Activated CD4-positive, alpha-beta memory T cell treated with anti-CD3 and anti-CD28 coated beads, Interleukin-2, amount 10 ng/mL, durations not matched to agents 7 days and 5 days (primary cell): ENCODE results near the gene JCHAIN. TPM values are rescaled to one million over a fixed set of nuclear protein-coding genes. Genes with fewer than 3 reads are reported as not detected.

ENCODE experiments used
- CTCF ChIA-PET: fragments of 350-600 bp; sonication (Branson Sonifier 250); formaldehyde crosslinking; loops from one replicate; lab custom pipeline; 2021; ENCODE audit warnings: antibody characterized with exemption, inconsistent platforms; lab: Charles Lee
- POLR2A ChIA-PET: fragments of 350-600 bp; sonication (Branson Sonifier 250); formaldehyde crosslinking; loops from one replicate; lab custom pipeline; 2021; ENCODE audit warnings: antibody characterized with exemption; lab: Charles Lee
- DNase-seq: peaks from one replicate; pipeline ENCODE4 v3.0.0-alpha.2; 2020
- H3K27ac Mint-ChIP-seq: one replicate; pipeline ENCODE4 v1.8.0; 2021; ENCODE audit warnings: mild to moderate bottlenecking, mixed read lengths
- H3K27me3 Mint-ChIP-seq: one replicate; pipeline ENCODE4 v1.8.0; 2021; ENCODE audit warnings: mixed read lengths
- H3K36me3 Mint-ChIP-seq: one replicate; pipeline ENCODE4 v1.8.0; 2021; ENCODE audit warnings: low read depth, mixed read lengths
- H3K4me1 Mint-ChIP-seq: one replicate; pipeline ENCODE4 v1.8.0; 2021; ENCODE audit warnings: mixed read lengths
- H3K4me3 Mint-ChIP-seq: one replicate; pipeline ENCODE4 v1.8.0; 2021; ENCODE audit warnings: mild to moderate bottlenecking, mixed read lengths
- H3K9me3 Mint-ChIP-seq: one replicate; pipeline ENCODE4 v1.8.0; 2021; ENCODE audit warnings: mixed read lengths
- total RNA-seq, 2 experiments: library from RNA; stranded (reverse); gene quantifications; one replicate each; pipeline ENCODE4 v1.2.3, GENCODE V29; 2021

The JCHAIN gene
- under 1 TPM in 1 of 2 experiments, not detected in 1; 0.35 TPM for total RNA-seq

DNA sequence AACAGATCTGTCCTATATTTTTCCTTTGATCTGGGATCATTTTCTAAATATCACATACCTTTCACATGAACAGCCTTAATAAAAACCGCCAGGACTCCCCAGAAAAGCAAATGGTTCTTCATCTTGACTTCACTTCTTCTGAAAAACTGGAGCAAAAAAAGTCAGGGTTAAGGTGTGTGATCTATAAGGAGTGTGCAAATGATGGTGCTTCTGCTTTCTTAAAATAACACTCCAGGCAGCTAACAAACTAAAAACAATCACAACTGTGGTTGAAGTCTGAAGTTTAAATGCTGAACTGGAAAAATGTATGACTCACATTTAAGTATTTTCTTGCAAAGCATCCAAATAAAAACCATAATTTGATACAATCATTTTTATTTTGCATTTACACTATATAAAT lies at the start of gene JCHAIN:
Gene JCHAIN, minus strand, starts transcription at position 140 of the 400 bp plus-strand sequence. Its CDS starts 18 bp downstream, at position 122.
- CTCF ChIA-PET = interaction anchor here (1.4 to 1.5 kb wide), 2 partner anchors 12 to 14 kb away, joined by 4 to 5 read pairs; no protein-coding TSS in a partner anchor
- no peak within 1 kb of the TSS for H3K27ac Mint-ChIP-seq

DNA sequence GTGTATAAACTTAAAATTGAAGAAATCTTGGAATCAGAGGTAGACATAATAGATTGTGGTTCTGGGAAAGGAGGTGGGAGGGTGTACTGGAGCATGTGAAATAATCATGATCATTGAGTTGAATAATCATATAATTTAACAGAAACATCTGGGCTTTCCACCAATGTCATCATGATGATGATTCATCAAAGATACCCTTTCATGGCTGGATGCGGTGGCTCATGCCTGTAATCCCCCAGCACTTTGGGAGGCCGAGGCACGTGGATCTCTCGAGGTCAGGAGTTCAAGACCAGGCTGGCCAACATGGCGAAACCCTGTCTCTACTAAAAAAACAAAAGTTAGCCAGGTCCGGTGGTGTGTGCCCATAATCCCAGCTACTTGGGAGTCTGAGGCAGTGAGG lies 48.8 kb upstream of the JCHAIN start:
- Mint-ChIP-seq H3K27me3 (no peaks in the 10 kb centered on the region), H3K27ac (no peak overlapping the region)

More for the DNA sequence above, at the start of gene JCHAIN:
- H3K27me3 Mint-ChIP-seq = peaks cover 12% of the 10 kb centered on the region
- no peaks in the 10 kb centered on the region for H3K9me3 Mint-ChIP-seq
- no peaks in the 10 kb centered on the region for H3K36me3 Mint-ChIP-seq
- H3K4me3 Mint-ChIP-seq = no peak within 1 kb of the TSS
- peaks cover 6% of the 10 kb centered on the region for H3K4me1 Mint-ChIP-seq
- no peak for DNase-seq
- POLR2A ChIA-PET = no interaction called here

DNA sequence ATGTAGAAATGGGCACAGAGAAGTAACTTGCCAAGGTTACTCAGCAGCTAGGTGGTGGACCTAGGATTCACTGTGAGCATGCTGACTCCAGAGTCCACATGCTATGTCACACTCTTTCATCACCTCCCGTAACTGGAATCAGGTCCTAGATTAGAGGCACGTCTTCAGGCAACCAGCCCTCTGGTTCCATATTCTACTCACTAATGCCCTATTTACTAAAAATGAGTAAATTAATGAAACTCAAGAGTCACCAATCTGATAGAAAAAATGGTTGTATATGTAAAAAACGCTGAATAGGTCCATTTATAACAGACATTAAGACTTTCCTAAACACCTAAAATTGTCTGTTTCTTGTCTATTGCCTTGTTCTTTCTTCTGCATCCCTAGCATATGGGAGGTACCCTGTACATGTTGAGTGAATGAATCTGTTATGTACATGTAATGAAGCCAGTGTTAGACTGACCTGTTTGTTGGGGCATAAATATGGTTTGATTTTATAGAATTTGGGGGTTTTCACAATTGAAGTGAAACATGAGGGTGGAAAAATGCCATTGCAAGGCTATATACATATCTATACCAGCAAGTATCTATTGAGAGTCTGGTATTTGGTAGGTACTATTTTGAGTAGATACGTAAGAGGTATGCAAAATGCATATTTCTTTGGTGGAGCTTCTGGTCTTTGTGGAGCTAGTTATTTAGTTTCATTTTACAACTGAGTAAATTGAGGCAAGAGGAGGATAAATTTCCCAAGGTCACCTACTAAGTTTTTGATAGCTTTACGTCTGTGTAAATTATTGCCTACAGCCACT lies 48.0 kb upstream of the JCHAIN start:
- CTCF ChIA-PET = no interaction called here
- DNase-seq = no peak
- no peaks in the 10 kb centered on the region for H3K36me3 Mint-ChIP-seq
- no peaks in the 10 kb centered on the region for H3K9me3 Mint-ChIP-seq
- H3K4me3 Mint-ChIP-seq = no peak overlapping the region
- H3K4me1 Mint-ChIP-seq = peaks cover 8% of the 10 kb centered on the region
- H3K27me3 Mint-ChIP-seq = no peaks in the 10 kb centered on the region
- POLR2A ChIA-PET = no interaction called here
- H3K27ac Mint-ChIP-seq = no peak overlapping the region

More for the DNA sequence above, 48.8 kb upstream of the JCHAIN start:
- Mint-ChIP-seq H3K4me1 (peaks cover 8% of the 10 kb centered on the region), H3K4me3 (no peak overlapping the region), H3K9me3 (no peaks in the 10 kb centered on the region), H3K36me3 (no peaks in the 10 kb centered on the region)
- CTCF ChIA-PET = no interaction called here
- no peak for DNase-seq
- POLR2A ChIA-PET = interaction anchor here (0.7 to 1.2 kb wide), 2 partner anchors 11 to 19 kb away, joined by 3 read pairs; no protein-coding TSS in a partner anchor

DNA sequence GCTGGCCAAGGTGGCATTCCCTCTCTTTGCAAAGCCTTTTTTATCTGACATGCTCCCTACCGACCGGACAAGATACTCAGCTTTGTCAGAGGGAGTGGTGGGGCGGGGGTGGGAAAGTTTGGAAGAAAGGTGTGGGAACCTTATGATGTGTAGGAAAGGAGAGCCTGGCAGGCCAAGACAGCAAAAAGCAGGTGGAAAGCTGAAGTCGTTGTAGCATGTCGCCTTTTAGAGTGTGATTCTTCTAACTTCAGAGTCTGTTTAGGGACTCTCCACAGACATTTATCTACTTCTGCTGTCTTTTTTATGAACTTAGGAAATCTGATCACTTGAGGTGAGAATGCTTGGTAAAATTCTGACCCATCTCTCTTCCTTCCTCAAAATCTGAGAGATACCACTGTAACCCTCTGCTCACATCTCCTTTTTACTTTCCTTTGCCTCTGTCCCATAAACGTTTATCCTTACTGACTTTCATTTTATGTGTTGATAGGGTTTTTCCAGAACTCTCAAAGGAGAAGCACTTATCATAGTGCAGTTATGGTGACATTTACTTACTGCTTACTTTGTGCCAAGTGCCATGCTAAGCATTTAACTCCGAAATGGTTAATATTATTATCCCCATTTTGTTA lies 47.3 kb upstream of the JCHAIN start:
- no peak overlapping the region for H3K27ac Mint-ChIP-seq
- no peak for DNase-seq
- no peaks in the 10 kb centered on the region for H3K27me3 Mint-ChIP-seq
- H3K4me1 Mint-ChIP-seq = peaks cover 8% of the 10 kb centered on the region
- ChIA-PET POLR2A (no interaction called here), CTCF (interaction anchor here (1.3 kb wide), 1 partner anchor 9 kb away, joined by 5 read pairs; no protein-coding TSS in a partner anchor)
- H3K4me3 Mint-ChIP-seq = no peak overlapping the region
- H3K36me3 Mint-ChIP-seq = no peaks in the 10 kb centered on the region
- H3K9me3 Mint-ChIP-seq = no peaks in the 10 kb centered on the region

DNA sequence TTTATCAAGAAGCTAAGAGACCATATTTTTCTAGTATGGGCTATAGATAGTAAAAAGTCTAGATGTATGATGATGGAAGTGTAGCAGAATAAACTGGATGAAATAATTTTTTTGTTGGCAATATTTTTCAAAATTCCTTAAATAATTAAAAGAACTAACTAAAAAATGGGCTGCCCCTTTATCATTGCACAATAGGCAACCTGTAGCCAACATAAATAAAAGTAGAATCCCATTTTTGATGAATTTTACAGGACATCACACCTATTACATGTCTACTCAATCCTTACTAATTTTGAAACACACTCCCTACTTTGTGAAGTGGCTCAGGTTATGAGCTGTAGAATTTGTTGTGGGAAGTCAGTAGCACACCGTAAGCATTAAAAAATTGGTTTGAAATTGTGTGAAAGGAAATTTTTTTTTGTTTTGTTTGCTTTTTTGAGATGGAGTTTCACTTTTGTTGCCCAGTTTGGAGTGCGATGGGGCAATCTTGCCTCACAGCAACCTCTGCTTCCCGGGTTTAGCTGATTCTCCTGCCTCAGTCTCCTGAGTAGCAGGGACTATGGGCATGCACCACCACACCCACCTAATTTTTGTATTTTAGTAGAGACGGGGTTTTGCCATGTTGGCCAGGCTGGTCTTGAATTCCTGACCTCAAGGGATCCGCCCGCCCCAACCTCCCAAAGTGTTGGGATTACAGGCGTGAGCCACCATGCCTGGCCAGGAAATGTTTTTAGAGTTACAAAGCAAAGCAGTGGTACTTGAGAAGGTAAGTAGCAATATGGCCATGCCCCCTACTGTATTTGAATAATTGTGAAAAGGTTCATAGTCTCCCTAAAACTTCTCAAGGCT lies 46.5 kb upstream of the JCHAIN start:
- no peak for DNase-seq
- no peaks in the 10 kb centered on the region for H3K36me3 Mint-ChIP-seq
- no peak overlapping the region for H3K4me3 Mint-ChIP-seq
- H3K27me3 Mint-ChIP-seq = no peaks in the 10 kb centered on the region
- peaks cover 8% of the 10 kb centered on the region for H3K4me1 Mint-ChIP-seq
- H3K9me3 Mint-ChIP-seq = no peaks in the 10 kb centered on the region
- ChIA-PET POLR2A (interaction anchor here (0.6 kb wide), 1 partner anchor 18 kb away, joined by 3 read pairs; no protein-coding TSS in a partner anchor), CTCF (interaction anchor here (1.3 kb wide), 1 partner anchor 9 kb away, joined by 5 read pairs; no protein-coding TSS in a partner anchor)
- H3K27ac Mint-ChIP-seq = no peak overlapping the region

DNA sequence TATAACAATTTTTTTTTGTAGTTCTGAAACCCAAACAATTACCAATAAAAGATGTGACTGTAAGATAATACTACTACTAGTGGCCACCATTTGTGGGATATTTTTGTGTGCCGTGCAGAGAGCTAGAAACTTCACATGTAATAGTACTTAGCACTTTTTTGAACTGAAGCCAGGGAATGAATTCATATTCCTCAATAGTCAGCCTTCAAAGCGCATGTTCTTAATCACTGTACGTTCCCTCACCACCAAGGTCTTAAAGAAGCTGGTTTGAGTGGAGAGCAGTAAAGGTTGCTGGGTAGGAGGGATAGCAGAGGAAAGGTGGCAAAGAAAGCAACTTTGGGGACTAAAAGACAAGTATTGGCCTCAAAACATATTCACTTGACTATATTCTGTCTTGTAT lies 45.8 kb upstream of the JCHAIN start:
- no peaks in the 10 kb centered on the region for H3K9me3 Mint-ChIP-seq
- no peak for DNase-seq
- ChIA-PET CTCF (interaction anchor here (1.3 kb wide), 1 partner anchor 10 kb away, joined by 5 read pairs; no protein-coding TSS in a partner anchor), POLR2A (interaction anchor here (0.6 kb wide), 1 partner anchor 19 kb away, joined by 3 read pairs; no protein-coding TSS in a partner anchor)
- H3K4me1 Mint-ChIP-seq = peaks cover 8% of the 10 kb centered on the region
- no peak overlapping the region for H3K4me3 Mint-ChIP-seq
- no peaks in the 10 kb centered on the region for H3K36me3 Mint-ChIP-seq
- no peaks in the 10 kb centered on the region for H3K27me3 Mint-ChIP-seq
- no peak overlapping the region for H3K27ac Mint-ChIP-seq

DNA sequence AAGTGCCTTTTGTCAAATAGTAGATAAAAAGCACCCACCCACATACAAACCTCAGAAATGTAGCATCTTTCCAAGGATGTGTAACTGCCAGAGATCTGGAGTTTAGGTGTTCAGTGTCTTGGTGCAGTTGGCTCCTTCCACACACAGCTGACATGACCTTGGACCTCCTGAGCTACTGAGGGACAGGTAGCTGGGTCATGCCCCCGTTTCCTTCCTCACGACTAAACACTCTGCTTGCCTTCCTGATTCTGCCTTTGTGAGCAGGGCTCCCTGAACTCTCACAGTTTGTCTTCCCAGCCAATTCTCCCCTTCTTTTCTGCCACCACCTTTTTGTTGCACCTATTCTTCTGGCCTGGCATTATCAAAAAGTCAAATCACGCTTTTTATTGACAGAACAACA lies 45.3 kb upstream of the JCHAIN start:
- no peak for DNase-seq
- POLR2A ChIA-PET = no interaction called here
- H3K9me3 Mint-ChIP-seq = no peaks in the 10 kb centered on the region
- no peak overlapping the region for H3K4me3 Mint-ChIP-seq
- H3K27me3 Mint-ChIP-seq = no peaks in the 10 kb centered on the region
- peaks cover 9% of the 10 kb centered on the region for H3K4me1 Mint-ChIP-seq
- CTCF ChIA-PET = no interaction called here
- H3K36me3 Mint-ChIP-seq = no peaks in the 10 kb centered on the region
- H3K27ac Mint-ChIP-seq = no peak overlapping the region

DNA sequence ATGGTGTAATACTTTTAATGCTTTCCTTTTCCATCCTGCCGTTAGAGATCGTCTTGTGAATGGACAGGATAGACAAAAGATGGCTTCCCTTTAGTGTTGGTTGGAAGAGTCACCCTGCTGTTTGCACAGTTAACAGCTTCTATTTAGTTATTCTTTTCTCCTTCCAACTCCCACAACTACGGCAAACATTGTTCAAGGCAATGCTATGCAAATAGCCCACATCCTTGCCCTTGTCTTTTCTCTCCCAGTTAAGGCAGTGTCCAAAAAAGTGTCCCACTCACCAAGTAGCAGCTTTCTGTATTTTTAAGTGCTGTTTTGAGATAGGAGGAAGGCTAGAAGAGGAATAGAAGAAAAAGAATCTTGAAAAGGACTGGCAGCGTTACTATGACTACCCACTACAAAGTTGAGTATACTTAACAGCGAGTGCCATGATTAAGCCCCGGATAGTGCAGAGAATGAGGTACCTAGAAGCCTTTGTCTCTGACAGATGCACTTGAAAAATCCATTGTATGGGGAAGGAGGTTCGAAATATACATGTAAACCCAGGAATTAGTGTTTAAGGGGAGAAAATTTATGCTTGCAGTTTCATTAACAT lies 43.4 kb upstream of the JCHAIN start:
- Mint-ChIP-seq H3K36me3 (no peaks in the 10 kb centered on the region), H3K4me3 (no peak overlapping the region), H3K4me1 (peaks cover 18% of the 10 kb centered on the region), H3K27ac (no peak overlapping the region), H3K27me3 (no peaks in the 10 kb centered on the region), H3K9me3 (no peaks in the 10 kb centered on the region)
- DNase-seq = no peak
- ChIA-PET CTCF (no interaction called here), POLR2A (no interaction called here)

DNA sequence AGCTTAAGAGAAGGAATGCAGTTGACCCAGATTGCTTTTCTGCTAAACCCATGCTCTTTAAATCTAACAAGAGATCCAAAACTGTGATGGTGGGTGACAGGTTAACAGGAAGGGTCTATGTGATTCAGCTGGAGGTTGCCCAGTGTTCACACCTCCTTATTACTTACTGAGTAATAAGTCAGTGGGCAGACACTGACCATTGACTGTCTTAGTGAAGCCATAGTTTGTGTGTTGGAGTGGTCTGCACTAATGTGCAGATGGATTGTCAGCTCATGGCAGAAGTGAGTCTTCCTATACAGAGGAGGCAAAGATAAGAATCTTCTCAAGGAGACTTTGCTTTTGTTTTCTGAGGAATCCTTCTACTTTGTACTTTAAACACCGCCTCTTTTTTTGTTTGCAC lies 40.2 kb upstream of the JCHAIN start:
- Mint-ChIP-seq H3K36me3 (no peaks in the 10 kb centered on the region), H3K4me1 (peaks cover 22% of the 10 kb centered on the region), H3K9me3 (no peaks in the 10 kb centered on the region), H3K4me3 (peak overlapping the region; percentile 78), H3K27ac (no peak overlapping the region), H3K27me3 (no peaks in the 10 kb centered on the region)
- ChIA-PET POLR2A (interaction anchor here (0.8 to 4.5 kb wide), 6 partner anchors 16 to 288 kb away, joined by 3 to 40 read pairs (median 22); partner anchors contain the start of genes DCK, GRSF1 and UTP3), CTCF (interaction anchor here (1.0 to 4.4 kb wide), 5 partner anchors 19 to 132 kb away, joined by 3 to 34 read pairs (median 4); no protein-coding TSS in a partner anchor)
- no peak for DNase-seq

DNA sequence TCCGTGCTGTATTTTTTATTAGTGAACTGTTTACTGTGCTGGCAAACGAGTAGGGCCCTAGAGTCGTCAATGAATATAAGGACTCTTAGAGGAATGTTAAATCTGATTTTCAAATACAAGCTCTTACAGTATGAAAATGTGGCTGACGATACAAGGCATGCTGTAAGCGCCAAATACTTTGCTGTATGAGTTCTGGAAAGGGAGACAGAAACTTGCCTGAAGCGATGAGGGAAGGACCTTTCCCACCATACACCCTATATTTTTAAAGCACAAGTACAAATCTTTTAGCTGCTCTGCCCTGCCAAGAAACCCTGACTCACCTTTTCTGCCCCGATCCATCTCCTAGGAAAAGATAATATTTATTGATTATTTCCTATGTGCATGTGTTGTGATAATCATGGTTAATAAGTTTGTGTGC lies 39.7 kb upstream of the JCHAIN start:
- DNase-seq = no peak
- no peaks in the 10 kb centered on the region for H3K27me3 Mint-ChIP-seq
- H3K4me3 Mint-ChIP-seq = peak overlapping the region; percentile 78
- no peaks in the 10 kb centered on the region for H3K36me3 Mint-ChIP-seq
- H3K27ac Mint-ChIP-seq = peak overlapping the region; percentile 21
- peaks cover 22% of the 10 kb centered on the region for H3K4me1 Mint-ChIP-seq
- ChIA-PET CTCF (interaction anchor here (1.0 to 4.4 kb wide), 5 partner anchors 19 to 132 kb away, joined by 3 to 34 read pairs (median 4); no protein-coding TSS in a partner anchor), POLR2A (interaction anchor here (0.8 to 4.5 kb wide), 6 partner anchors 16 to 288 kb away, joined by 3 to 40 read pairs (median 22); partner anchors contain the start of genes DCK, GRSF1 and UTP3)
- no peaks in the 10 kb centered on the region for H3K9me3 Mint-ChIP-seq

DNA sequence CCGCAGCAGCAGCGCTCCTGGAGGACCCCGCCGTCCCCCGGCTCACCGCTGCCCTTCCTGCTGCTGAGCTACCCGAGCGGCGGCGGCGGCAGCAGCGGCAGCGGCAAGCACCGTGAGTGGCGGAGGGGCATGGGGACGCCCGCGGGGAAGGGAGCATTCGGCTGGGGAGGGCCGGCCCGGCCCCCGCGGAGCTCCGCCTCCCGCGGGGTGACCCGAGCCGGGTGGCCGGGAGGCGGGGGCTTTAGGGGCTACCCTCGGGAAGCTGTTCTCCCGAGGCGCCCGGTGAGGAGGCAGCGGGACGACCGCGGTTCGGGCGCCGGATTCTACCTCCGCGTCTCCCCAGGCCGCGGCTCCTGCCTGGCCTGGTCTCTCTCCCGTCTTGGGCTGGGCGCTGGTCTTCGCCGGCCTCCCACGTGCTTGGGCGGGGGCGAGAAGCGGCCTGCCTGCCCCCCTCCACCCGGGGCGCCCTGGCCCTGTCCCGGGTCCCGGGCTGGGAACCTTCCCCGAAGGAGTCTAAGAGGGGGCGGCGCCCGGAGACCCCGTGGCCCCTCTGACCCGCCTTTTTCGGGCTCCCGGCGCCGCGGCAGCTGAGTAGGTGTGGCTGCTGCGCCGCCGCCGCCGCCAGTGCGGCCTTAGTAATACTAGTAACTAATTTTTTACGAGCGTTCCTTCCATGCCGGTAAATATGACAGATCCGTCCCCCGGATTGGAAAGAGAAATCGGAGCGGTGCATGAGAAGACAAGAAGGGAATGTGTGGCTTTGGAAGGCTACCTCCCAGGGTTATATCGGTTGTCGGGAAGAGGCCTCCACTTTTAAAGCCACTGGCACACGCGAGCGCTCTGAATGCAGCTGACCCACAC lies 39.1 kb upstream of the JCHAIN start:
- H3K4me3 Mint-ChIP-seq = peak overlapping the region; percentile 78

More for the DNA sequence above, 39.1 kb upstream of the JCHAIN start:
- H3K36me3 Mint-ChIP-seq = no peaks in the 10 kb centered on the region
- H3K27ac Mint-ChIP-seq = peak overlapping the region; percentile 21
- POLR2A ChIA-PET = interaction anchor here (0.7 to 4.5 kb wide), 8 partner anchors 16 to 289 kb away, joined by 3 to 40 read pairs (median 7); partner anchors contain the start of genes DCK, GRSF1, RUFY3 and UTP3
- CTCF ChIA-PET = interaction anchor here (1.0 to 4.8 kb wide), 9 partner anchors 16 to 304 kb away, joined by 3 to 35 read pairs (median 5); partner anchors contain the start of gene UTP3
- H3K9me3 Mint-ChIP-seq = no peaks in the 10 kb centered on the region
- no peaks in the 10 kb centered on the region for H3K27me3 Mint-ChIP-seq
- DNase-seq = peak; percentile 69
- peaks cover 22% of the 10 kb centered on the region for H3K4me1 Mint-ChIP-seq
